HepG2 (cell line): ENCODE measurements around the gene FGF21. TPM values are rescaled to one million over a fixed set of nuclear protein-coding genes. Genes with fewer than 3 reads are reported as not detected.
A peak's percentile ranks its signal among the peaks of the same experiment; 100 is the strongest.

Experiments used
- HMG20A ChIP-seq: IDR thresholded peaks from 2 replicates; pipeline ENCODE4 v1.6.1; 2016; ENCODE audit warnings: borderline replicate concordance
- HMGXB3 ChIP-seq: sonication (generic); formaldehyde crosslinking; IDR thresholded peaks from 2 replicates; pipeline ENCODE4 v1.4.0; 2020; ENCODE audit warnings: missing genetic modification reagents, borderline replicate concordance
- ISL2 ChIP-seq: sonication (generic); formaldehyde crosslinking; IDR thresholded peaks from 2 replicates; pipeline ENCODE4 v1.5.0; 2020; ENCODE audit warnings: missing genetic modification reagents
- KAT7 ChIP-seq: IDR thresholded peaks from 2 replicates; pipeline ENCODE4 v1.6.1; 2018; ENCODE audit warnings: borderline replicate concordance, missing compliant biosample characterization
- SALL1 ChIP-seq: sonication (generic); formaldehyde crosslinking; IDR thresholded peaks from 2 replicates; pipeline ENCODE4 v1.8.0; 2022; ENCODE audit warnings: mild to moderate bottlenecking, missing genetic modification reagents
- STAT6 ChIP-seq: sonication (generic); formaldehyde crosslinking; IDR thresholded peaks from 2 replicates; pipeline ENCODE4 v1.4.0; 2020; ENCODE audit warnings: missing genetic modification reagents, mild to moderate bottlenecking, borderline replicate concordance
- ZFP91 ChIP-seq: sonication (generic); formaldehyde crosslinking; IDR thresholded peaks from 2 replicates; pipeline ENCODE4 v1.9.0; 2022; ENCODE audit warnings: missing genetic modification reagents, mild to moderate bottlenecking, borderline replicate concordance
- ZNF337 ChIP-seq: sonication (generic); formaldehyde crosslinking; IDR thresholded peaks from 2 replicates; pipeline ENCODE4 v1.5.1; 2020; ENCODE audit warnings: missing genetic modification reagents, low read depth, mild to moderate bottlenecking, borderline replicate concordance
- ZNF441 ChIP-seq: sonication (generic); formaldehyde crosslinking; IDR thresholded peaks from 2 replicates; pipeline ENCODE4 v1.7.0; 2021; ENCODE audit warnings: missing genetic modification reagents, borderline replicate concordance
- ZNF446 ChIP-seq: sonication (generic); formaldehyde crosslinking; IDR thresholded peaks from 2 replicates; pipeline ENCODE4 v1.5.0; 2020; ENCODE audit warnings: mild to moderate bottlenecking, missing genetic modification reagents
- ZNF615 ChIP-seq: sonication (generic); formaldehyde crosslinking; IDR thresholded peaks from 2 replicates; pipeline ENCODE4 v1.5.0; 2020; ENCODE audit warnings: mild to moderate bottlenecking, missing genetic modification reagents, borderline replicate concordance
- ZNF724P ChIP-seq: sonication (generic); formaldehyde crosslinking; IDR thresholded peaks from 2 replicates; pipeline ENCODE4 v1.8.0; 2022; ENCODE audit warnings: missing genetic modification reagents, borderline replicate concordance
- polyA plus RNA-seq, 8 experiments: library from polyadenylated mRNA; depleted of rRNA in 3 of 8; stranded (reverse) in 7 of 8; unstranded in 1 of 8; fragments of >200 nt; fragmentation: Illumina TruSeq in 4 of 8; extraction: Trizol in 4 of 8; gene quantifications; 2 replicates each; pipeline versions ENCODE4 v1.2.1 to v1.2.3, GENCODE V29; 2011 to 2016; ENCODE audit warnings: low read depth in 4 of 8, missing spikeins in 1 of 8, mixed read lengths in 1 of 8; ENCODE audit not compliant: insufficient read depth in 1 of 8
- total RNA-seq, 5 experiments: library from RNA; depleted of rRNA; stranded (reverse); fragments of >200 nt; fragmentation: Illumina TruSeq; extraction: Trizol; gene quantifications; 2 replicates each; pipeline ENCODE4 v1.2.3, GENCODE V29; 2016; ENCODE audit warnings: low read depth in 1 of 5
- TF ChIP-seq, protein P1 (sequence below): sonication (generic); formaldehyde crosslinking; IDR thresholded peaks from 2 replicates; pipeline ENCODE4 v1.4.0; 2020; ENCODE audit warnings: mild to moderate bottlenecking, missing genetic modification reagents

Gene FGF21
- total and polyA plus RNA-seq, 2 of the 13 experiments (the other 11 are each of a cell fraction or from before 2014, with no cell fraction given): 0.17 TPM; not detected in 1

GRCh38 chr19:48713864-48714755, 41.2 kb upstream of the FGF21 start (continued):
- TF ChIP-seq ZNF446 (CRISPR knock-in tag): no peak
- peak; percentile 42; the same call in 1 of the 2 replicates for TF ChIP-seq SALL1 (CRISPR knock-in tag)
- TF ChIP-seq ZNF441 (CRISPR knock-in tag): no peak
- no peak for TF ChIP-seq ZNF337 (CRISPR knock-in tag)
- no peak for TF ChIP-seq ISL2 (CRISPR knock-in tag)
- no peak; the same call in 1 of the 2 replicates for TF ChIP-seq HMGXB3
- TF ChIP-seq ZNF724P: no peak
- no peak for TF ChIP-seq STAT6 (CRISPR knock-in tag)
- no peak; the same call in 1 of the 2 replicates for TF ChIP-seq ZFP91 (CRISPR knock-in tag)
- no peak for TF ChIP-seq HMG20A (CRISPR knock-in tag)
- no peak for TF ChIP-seq ZNF615
- TF ChIP-seq, protein P1, sequence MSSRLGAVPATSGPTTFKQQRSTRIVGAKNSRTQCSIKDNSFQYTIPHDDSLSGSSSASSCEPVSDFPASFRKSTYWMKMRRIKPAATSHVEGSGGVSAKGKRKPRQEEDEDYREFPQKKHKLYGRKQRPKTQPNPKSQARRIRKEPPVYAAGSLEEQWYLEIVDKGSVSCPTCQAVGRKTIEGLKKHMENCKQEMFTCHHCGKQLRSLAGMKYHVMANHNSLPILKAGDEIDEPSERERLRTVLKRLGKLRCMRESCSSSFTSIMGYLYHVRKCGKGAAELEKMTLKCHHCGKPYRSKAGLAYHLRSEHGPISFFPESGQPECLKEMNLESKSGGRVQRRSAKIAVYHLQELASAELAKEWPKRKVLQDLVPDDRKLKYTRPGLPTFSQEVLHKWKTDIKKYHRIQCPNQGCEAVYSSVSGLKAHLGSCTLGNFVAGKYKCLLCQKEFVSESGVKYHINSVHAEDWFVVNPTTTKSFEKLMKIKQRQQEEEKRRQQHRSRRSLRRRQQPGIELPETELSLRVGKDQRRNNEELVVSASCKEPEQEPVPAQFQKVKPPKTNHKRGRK (CRISPR knock-in tag): no peak
- no peak; the same call in 1 of the 2 replicates for TF ChIP-seq KAT7 (CRISPR knock-in tag)
